Stimulated activated CD8-positive, alpha-beta memory T cell treated with anti-CD3 and anti-CD28 coated beads, Interleukin-12 subunit alpha, Interleukin-12 subunit beta, amount 100 ng/mL, for 24 hours (primary cell): Measurements from ENCODE around the gene CEP20.
"Not testable (repeated sequence)": the region's sequence is repeated elsewhere in the genome, so short reads cannot be mapped to it uniquely, and the experiment has no call there.

Experiments
- DNase-seq: peaks from one replicate; pipeline ENCODE4 v3.0.0-alpha.2; 2020; ENCODE audit errors: extremely low read depth

The CEP20 gene

DNA sequence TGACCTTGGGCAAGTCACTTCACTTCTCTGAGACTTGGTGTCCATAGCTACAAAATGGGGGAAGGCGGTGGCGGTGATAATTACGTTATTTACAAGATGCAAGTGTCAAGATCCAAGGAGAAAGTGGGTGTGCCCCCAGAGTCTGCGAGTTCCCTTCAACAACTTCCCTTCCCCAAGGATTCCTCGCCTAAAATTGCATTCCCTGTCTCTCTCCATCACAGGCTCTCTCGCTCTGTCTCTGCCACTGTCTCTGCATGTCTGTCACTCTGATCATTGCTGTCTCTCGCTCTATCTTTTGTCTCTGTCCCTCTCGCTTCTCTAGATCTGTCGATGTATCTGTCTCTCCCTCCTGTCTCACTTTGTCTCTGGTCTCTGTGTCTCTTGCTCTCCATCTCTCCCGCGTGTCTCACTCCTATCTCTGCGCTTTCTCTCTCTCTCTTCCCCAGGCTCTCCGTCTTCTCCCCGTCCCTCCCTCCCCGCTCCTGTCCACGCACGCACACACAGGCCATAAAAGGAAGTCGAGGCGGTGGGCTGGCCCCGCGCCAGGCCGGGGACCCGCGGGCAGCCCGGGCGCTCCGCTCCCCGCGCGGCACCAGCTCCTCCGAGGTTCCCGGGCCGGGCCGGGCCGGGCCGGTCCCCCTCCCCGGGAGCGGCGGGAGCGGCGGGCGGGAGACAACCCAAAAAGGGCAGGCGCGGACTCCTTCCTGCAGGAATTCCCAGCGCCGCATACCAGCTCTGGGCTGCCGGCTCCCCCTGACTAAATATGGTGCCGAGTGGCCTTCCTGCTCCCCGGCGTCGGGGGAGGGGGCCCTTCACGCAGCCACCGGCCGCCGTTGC lies 30.5 kb downstream of the CEP20 start:
- DNase-seq = no peak

GRCh38 chr16:15856901-15857698 lies 31.3 kb downstream of the CEP20 start, which contains the start of gene MYH11:
MYH11 (minus strand) TSS chr16:15857028; CDS start chr16:15838252, 18,776 bp downstream.
- no peak for DNase-seq

DNA sequence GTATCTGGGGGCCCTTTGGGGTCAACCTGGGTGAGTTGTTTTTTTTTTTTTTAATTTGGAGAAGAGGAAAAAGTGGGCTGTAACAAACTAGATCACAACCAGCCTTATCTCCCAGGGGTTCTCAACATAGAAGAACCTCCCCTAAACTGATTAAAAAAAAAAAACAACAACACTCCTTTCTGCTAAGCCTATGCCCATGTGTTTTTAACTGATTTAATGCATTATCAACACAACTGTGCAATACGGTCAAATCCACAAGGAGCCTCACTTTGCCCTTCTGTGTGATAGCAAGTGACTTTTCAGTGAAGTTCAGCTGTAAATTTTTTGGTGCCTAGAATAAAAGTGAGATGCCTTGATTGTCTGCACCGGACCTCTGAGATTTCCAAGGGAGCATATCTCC lies 32.2 kb downstream of the CEP20 start:
- no peak for DNase-seq

DNA sequence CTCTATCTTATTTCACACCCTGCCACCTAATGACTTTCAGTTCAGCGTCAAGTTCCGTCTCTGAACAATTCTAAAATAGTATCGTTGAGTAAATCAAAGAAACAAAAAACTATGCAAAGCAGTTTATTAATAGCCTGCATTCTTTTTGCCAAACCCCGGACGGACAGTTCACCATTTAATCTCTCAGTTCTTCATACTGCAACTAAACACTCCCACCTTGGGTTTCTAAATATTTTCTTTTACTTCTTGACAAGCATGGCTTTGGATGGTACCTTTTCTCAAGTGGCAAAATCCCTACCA lies 32.7 kb downstream of the CEP20 start:
- no peak for DNase-seq

- no peak for DNase-seq
Observed at GRCh38 chr16:15854906-15855703, 33.3 kb downstream of the CEP20 start.

DNA sequence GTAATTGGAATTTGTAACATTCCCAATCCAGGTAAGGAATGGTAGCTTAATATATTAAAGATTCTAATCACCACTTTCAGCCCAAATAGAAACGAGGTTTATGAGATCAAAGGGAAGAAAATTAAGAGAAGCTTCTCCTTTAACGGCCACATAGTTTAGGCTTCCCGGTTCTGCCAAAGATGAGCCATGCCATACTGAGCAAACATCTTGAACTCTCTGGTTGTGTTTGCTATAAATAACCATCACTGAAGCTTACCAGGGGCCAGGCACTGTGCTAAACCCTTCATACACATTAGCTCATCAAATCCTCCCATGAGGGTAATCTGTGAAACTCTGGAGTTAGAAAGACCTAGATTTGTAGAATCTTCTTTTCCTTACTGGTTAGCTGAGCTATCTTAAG lies 34.3 kb downstream of the CEP20 start:
- no peak for DNase-seq

- DNase-seq = no peak
Observed at GRCh38 chr16:15853021-15853420, 35.4 kb downstream of the CEP20 start.

- DNase-seq = not testable (repeated sequence)
Observed at GRCh38 chr16:15850555-15850954, 37.8 kb downstream of the CEP20 start.

DNA sequence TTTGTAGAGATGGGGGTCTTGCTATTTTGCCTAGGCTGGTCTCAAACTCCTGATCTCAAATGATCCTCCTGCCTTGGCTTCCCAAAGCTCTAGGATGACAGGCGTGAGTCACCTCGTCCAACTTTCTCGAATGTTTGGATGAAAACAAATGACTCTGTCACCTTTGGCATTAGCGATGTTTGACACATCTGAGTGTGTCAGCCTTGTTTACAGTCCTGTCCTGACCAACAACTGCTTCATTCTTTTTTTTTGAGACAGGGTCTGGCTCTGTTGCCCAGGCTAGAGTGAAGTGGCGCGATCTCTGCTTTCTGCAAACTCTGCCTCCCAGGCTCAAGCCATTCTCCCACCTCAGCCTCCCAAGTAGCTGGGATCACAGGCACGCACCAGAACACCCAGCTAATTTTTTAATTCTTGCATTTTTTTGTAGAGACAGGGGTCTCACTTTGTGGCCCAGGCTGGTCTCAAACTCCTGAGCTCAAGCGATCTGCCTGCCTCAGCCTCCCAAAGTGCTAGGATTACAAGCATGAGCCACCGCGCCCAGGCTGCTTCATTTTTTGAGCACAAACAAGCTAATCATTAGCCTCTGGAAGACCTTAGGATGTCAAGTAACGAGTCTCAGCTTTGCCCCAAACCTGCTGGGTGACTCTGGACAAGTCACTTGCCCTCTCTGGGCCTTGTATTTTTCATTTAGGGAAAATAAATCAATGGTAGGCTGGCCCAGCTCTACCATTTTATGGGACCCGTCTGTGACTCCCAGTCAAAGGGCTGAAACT lies 39.0 kb downstream of the CEP20 start:
- no peak for DNase-seq

GRCh38 chr16:15847611-15848175 lies 40.7 kb downstream of the CEP20 start:
- no peak for DNase-seq

GRCh38 chr16:15846510-15846909 lies 41.9 kb downstream of the CEP20 start:
- no peak for DNase-seq

- DNase-seq = no peak
Observed at GRCh38 chr16:15843635-15844279, 44.6 kb downstream of the CEP20 start.

DNA sequence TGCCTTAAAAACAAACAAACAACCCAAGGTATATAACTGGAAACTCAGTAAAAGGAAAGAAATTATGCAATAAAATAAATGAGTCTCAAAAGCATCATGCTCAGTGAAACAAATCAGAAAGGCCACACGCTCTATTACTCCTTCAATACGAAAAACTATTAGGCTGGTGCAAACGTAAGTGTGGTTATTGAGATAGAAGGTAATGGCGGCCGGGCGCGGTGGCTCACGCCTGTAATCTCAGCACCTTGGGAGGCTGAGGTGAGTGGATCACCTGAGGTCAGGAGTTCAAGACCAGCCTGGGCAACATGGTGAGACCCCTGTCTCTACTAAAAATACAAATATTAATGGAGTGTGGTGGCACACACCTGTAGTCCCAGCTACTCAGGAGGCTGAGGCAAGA lies 49.2 kb downstream of the CEP20 start:
- not testable (repeated sequence) for DNase-seq

- no peak for DNase-seq
Observed at GRCh38 chr16:15837761-15838160, 50.6 kb downstream of the CEP20 start.

GRCh38 chr16:15836965-15837611 lies 51.3 kb downstream of the CEP20 start:
- no peak for DNase-seq

DNA sequence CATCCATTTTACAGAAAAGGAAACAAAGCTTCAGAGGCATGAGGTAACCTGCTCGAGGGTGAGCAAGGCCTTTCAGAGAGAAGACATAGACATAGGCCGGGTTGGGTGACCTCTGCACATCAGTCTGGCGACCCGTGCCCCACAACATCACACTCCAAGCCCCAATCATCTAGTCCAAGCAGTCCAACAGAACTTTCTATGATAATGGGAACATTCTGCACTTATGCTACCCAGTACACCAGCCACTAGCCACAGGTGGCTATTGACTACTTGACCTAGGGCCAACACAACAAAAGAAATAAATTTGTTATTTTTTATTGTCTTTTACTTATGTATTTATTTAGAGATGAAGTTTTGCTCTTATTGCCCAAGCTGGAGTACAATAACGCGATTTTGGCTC lies 52.3 kb downstream of the CEP20 start:
- no peak for DNase-seq

DNA sequence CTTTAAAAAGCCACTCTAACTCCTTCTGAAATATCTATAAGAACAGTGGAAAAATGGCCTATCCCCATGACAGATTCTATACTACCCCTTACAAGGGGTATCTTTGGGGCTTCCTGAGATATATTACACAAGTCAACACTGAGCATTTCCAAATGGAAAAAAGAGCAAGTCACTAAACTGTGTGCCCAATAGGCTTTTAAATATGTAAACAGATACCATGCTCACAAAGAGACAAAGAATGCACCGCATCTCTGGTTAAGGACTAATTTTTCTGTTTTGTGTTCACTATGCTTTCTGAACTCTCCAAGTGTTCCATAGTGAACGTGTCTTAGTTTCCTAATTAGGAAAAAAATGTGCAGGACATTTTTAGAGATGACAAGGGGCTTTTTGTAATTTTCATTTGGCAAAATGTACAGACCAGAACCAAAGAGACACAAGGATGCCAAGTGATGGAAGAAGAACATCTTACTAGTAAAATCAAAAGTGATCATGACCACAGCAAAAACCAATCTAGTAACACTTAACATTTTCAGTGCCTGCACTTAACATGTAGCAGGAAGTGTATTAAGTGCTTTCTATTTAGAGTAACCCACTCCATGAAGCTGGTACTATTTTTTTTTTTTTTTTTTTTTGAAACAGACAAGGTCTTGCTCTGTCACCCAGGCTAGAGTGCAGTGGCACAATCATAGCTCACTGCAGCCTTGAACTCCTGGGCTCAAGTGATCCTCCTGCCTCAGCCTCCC lies 53.1 kb downstream of the CEP20 start:
- no peak for DNase-seq

DNA sequence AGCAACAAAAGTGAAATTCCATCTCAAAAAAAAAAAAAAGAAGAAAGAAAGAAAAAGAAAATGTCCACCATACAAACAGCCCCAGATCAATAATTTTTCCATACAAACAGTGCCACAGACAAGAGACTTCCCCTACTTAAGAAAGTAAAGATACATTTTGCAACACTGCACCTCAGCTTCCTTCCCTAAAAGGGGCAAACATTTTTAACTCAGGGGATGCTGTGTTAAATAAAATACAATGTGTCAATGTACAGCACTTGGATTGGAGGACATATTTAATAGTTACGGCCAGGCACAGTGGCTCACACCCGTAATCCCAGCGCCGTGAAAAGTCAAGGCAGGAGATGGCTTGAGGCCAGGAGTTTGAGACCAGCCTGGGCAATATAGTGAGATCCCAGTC lies 53.9 kb downstream of the CEP20 start:
- no peak for DNase-seq

- no peak for DNase-seq
Observed at GRCh38 chr16:15833541-15833940, 54.9 kb downstream of the CEP20 start.
